Uterus (tissue), 2 donors: ENCODE data around the gene XAGE2.

Experiments used
- CTCF ChIP-seq, 4 experiments: fragments of 200-600 bp in 2 of 4; fragments of 450-650 bp in 2 of 4; sonication (generic) in 2 of 4; IDR thresholded peaks; one replicate each; pipeline ENCODE4 v1.5.1; 2016 to 2019; ENCODE audit warnings: antibody characterized with exemption in 4 of 4, mild to moderate bottlenecking in 2 of 4, moderate library complexity in 1 of 4
- POLR2A ChIP-seq, 2 donors: fragments of 450-650 bp; IDR thresholded peaks; one replicate each; pipeline ENCODE4 v1.6.1; 2016; ENCODE audit warnings: antibody characterized with exemption in 2 of 2, mild to moderate bottlenecking in 1 of 2, moderate library complexity in 1 of 2

GRCh38 chrX:52349681-52350080, 19.1 kb upstream of the XAGE2 start:
- no peak for TF ChIP-seq CTCF (IDR thresholded peaks at IDR 0.05)
- TF ChIP-seq POLR2A (IDR thresholded peaks at IDR 0.05), result no peak
